GDM1 (cell line): ENCODE results near the gene GNA15.
"Not testable (repeated sequence)": the region's sequence is repeated elsewhere in the genome, so short reads cannot be mapped to it uniquely, and the experiment has no call there.

ENCODE experiments used
- DNase-seq: peaks from one replicate; lab custom pipeline; 2025; lab: John Stamatoyannopoulos, UW

The GNA15 gene

GRCh38 chr19:3190921-3191805, 55.3 kb downstream of the GNA15 start:
- no peak for DNase-seq

- DNase-seq = not testable (repeated sequence)
Measured at GRCh38 chr19:3191806-3192104, 55.9 kb downstream of the GNA15 start.

GRCh38 chr19:3192228-3192635, 56.4 kb downstream of the GNA15 start:
- no peak for DNase-seq

GRCh38 chr19:3192684-3193083, 56.9 kb downstream of the GNA15 start:
- DNase-seq = no peak

GRCh38 chr19:3193256-3194105, 57.6 kb downstream of the GNA15 start:
- peak; percentile 63 for DNase-seq

- no peak for DNase-seq
Measured at GRCh38 chr19:3194106-3195087, 58.6 kb downstream of the GNA15 start.

GRCh38 chr19:3196064-3196932, 60.5 kb downstream of the GNA15 start:
- DNase-seq = no peak

- DNase-seq = no peak
Measured at GRCh38 chr19:3196933-3197205, 61.0 kb downstream of the GNA15 start.

- DNase-seq = no peak
Measured at GRCh38 chr19:3198901-3199700, 63.3 kb downstream of the GNA15 start.

- DNase-seq = no peak
Measured at GRCh38 chr19:3201072-3201700, 65.4 kb downstream of the GNA15 start.

GRCh38 chr19:3201911-3202310, 66.1 kb downstream of the GNA15 start:
- no peak for DNase-seq

GRCh38 chr19:3202346-3202745, 66.5 kb downstream of the GNA15 start:
- no peak for DNase-seq

- DNase-seq = not testable (repeated sequence)
Measured at GRCh38 chr19:3202895-3203294, 67.1 kb downstream of the GNA15 start.

- no peak for DNase-seq
Measured at GRCh38 chr19:3203805-3204645, 68.2 kb downstream of the GNA15 start.

GRCh38 chr19:3204646-3205275, 68.9 kb downstream of the GNA15 start:
- no peak for DNase-seq

- no peak for DNase-seq
Measured at GRCh38 chr19:3206216-3206953, 70.6 kb downstream of the GNA15 start.

- DNase-seq = no peak
Measured at GRCh38 chr19:3207461-3208242, 71.8 kb downstream of the GNA15 start.
